Tibial artery (tissue), 4 donors: ENCODE measurements around the gene NXN.

Experiments used
- DNase-seq, 2 donors: peaks; one replicate each; pipeline ENCODE4 v3.0.0-alpha.2; 2019
- H3K27ac ChIP-seq, 2 donors: fragments of 200-600 bp; sonication (generic) in 1 of 2; 1 replicate in 1 of 2; 2 replicates in 1 of 2; pipeline ENCODE4 v1.5.1; 2018 to 2019; ENCODE audit warnings: mild to moderate bottlenecking in 1 of 2
- H3K27me3 ChIP-seq, 2 donors: fragments of 200-600 bp; sonication (generic) in 1 of 2; one replicate each; pipeline versions ENCODE4 v1.5.1 to v1.6.0; 2016 to 2019
- H3K36me3 ChIP-seq, 3 donors: fragments of 200-600 bp; sonication (generic) in 2 of 3; one replicate each; pipeline ENCODE4 v1.5.1; 2016 to 2019; ENCODE audit warnings: mild to moderate bottlenecking in 2 of 3
- H3K4me1 ChIP-seq, 4 donors: fragments of 200-600 bp; sonication (generic) in 2 of 4; 1 replicate in 3 of 4; 2 replicates in 1 of 4; pipeline ENCODE4 v1.5.1; 2016 to 2019
- H3K4me3 ChIP-seq, 2 donors: fragments of 200-600 bp; sonication (generic) in 1 of 2; 1 replicate in 1 of 2; 2 replicates in 1 of 2; pipeline ENCODE4 v1.5.1; 2018 to 2019; ENCODE audit warnings: mild to moderate bottlenecking in 2 of 2
- H3K9me3 ChIP-seq, 3 donors: fragments of 200-600 bp; sonication (generic) in 1 of 3; one replicate each; pipeline ENCODE4 v1.5.1; 2016 to 2019
- CTCF ChIP-seq, 2 experiments: fragments of 200-600 bp in 1 of 2; fragments of 450-650 bp in 1 of 2; IDR thresholded peaks; one replicate each; pipeline ENCODE4 v1.5.1; 2017 to 2019; ENCODE audit warnings: antibody characterized with exemption in 2 of 2, mild to moderate bottlenecking in 1 of 2, moderate library complexity in 1 of 2
- intact Hi-C: fragments of 100-400 bp; cut with DNase I; formaldehyde crosslinking; loops from one replicate; pipeline ENCODE4 v1.15.0; 2023; ENCODE audit warnings: low total_unique reads

The NXN gene

GRCh38 chr17:866568-867103 lies 112.9 kb downstream of the NXN start:
- Histone ChIP-seq H3K27me3 (no peaks in the 10 kb centered on the region), H3K4me1 (peaks cover 0 to 52% (median 17%) of the 10 kb centered on the region in 4 donors), H3K27ac (no peak overlapping the region), H3K36me3 (no peaks in the 10 kb centered on the region), H3K9me3 (no peaks in the 10 kb centered on the region), H3K4me3 (no peak overlapping the region)
- DNase-seq = no peak
- intact Hi-C loops = loop anchor here (2.0 kb wide), 1 partner anchor 40 kb away; no protein-coding TSS in a partner anchor
- TF ChIP-seq CTCF (IDR thresholded peaks at IDR 0.05) = no peak

GRCh38 chr17:864315-864714 lies 115.3 kb downstream of the NXN start:
- Histone ChIP-seq H3K27me3 (no peaks in the 10 kb centered on the region), H3K27ac (no peak overlapping the region), H3K9me3 (no peaks in the 10 kb centered on the region), H3K36me3 (no peaks in the 10 kb centered on the region), H3K4me1 (peaks cover 0 to 33% (median 8%) of the 10 kb centered on the region in 4 donors), H3K4me3 (no peak overlapping the region)
- intact Hi-C loops = no loop called here
- no peak for DNase-seq
- no peak for TF ChIP-seq CTCF (IDR thresholded peaks at IDR 0.05)

- Histone ChIP-seq H3K4me3 (no peak overlapping the region), H3K4me1 (peaks cover 0 to 33% (median 10%) of the 10 kb centered on the region in 4 donors), H3K27me3 (no peaks in the 10 kb centered on the region), H3K27ac (no peak overlapping the region), H3K36me3 (no peaks in the 10 kb centered on the region), H3K9me3 (no peaks in the 10 kb centered on the region)
- no peak for TF ChIP-seq CTCF (IDR thresholded peaks at IDR 0.05)
- DNase-seq = no peak
- intact Hi-C loops = no loop called here
Observed at GRCh38 chr17:863880-864279, 115.7 kb downstream of the NXN start.

GRCh38 chr17:862582-862981 lies 117.0 kb downstream of the NXN start:
- no peak overlapping the region for H3K27ac ChIP-seq
- peaks cover 0 to 29% (median 9%) of the 10 kb centered on the region in 4 donors for H3K4me1 ChIP-seq
- no peak for DNase-seq
- no peak for TF ChIP-seq CTCF (IDR thresholded peaks at IDR 0.05)
- no peak overlapping the region for H3K4me3 ChIP-seq
- no peaks in the 10 kb centered on the region for H3K9me3 ChIP-seq
- intact Hi-C loops = no loop called here
- no peaks in the 10 kb centered on the region for H3K27me3 ChIP-seq
- H3K36me3 ChIP-seq = no peaks in the 10 kb centered on the region

GRCh38 chr17:861364-861763 lies 118.2 kb downstream of the NXN start:
- intact Hi-C loops = no loop called here
- no peaks in the 10 kb centered on the region for H3K27me3 ChIP-seq
- H3K4me1 ChIP-seq = peaks cover 0 to 25% (median 9%) of the 10 kb centered on the region in 4 donors
- no peak overlapping the region for H3K27ac ChIP-seq
- no peaks in the 10 kb centered on the region for H3K36me3 ChIP-seq
- no peak overlapping the region for H3K4me3 ChIP-seq
- DNase-seq = no peak
- no peak for TF ChIP-seq CTCF (IDR thresholded peaks at IDR 0.05)
- no peaks in the 10 kb centered on the region for H3K9me3 ChIP-seq

GRCh38 chr17:860805-861204 lies 118.8 kb downstream of the NXN start:
- DNase-seq = no peak
- TF ChIP-seq CTCF (IDR thresholded peaks at IDR 0.05) = no peak
- no peak overlapping the region for H3K27ac ChIP-seq
- intact Hi-C loops = no loop called here
- no peaks in the 10 kb centered on the region for H3K27me3 ChIP-seq
- H3K9me3 ChIP-seq = no peaks in the 10 kb centered on the region
- H3K4me1 ChIP-seq = peaks cover 0 to 28% (median 14%) of the 10 kb centered on the region in 4 donors
- H3K36me3 ChIP-seq = no peaks in the 10 kb centered on the region
- no peak overlapping the region for H3K4me3 ChIP-seq
